ENCODE measurements around the gene CENPX.

CENPX gene

DNA sequence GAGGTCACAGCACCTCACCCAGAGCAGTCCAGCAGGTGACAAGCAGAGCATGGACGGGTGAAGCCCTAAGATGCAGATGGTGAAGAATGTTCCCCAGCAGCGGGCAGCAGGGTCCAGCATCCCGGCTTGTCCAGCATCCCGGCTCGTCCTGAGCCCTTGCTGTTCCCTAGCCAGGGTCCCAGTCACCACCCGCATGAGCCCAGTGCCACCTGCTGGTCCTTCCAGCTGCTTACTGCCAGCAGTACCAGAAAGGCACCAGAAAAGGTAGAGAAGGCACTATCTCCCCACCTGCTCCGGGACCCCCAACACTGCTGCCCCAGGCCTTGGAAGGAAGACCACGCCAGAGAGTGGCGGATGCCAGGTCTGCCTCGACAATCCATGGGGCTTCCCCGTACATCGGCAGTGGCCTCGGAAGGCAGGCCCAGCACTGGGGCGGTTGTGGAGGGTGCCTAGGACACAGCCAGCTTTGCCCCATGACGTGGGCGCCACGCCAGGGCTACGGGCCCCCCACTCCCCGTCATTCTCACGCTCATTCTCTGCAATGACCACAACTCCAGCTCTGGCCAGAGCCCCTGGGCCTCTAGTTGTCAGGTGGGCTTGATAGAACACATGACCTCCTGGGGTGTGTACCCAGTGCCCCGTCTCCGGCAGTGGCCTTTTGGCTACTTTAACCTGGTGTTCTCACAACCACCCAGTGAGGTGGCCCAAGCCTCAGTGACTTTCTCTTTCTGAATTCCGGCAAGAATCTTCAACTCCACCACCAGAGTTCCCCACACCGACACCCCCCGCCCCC is 1.4 kb downstream of the CENPX start:
- DNase-seq (ENCODE audit: insufficient read length, low spot score) (no peak), FAIRE-seq (peak; percentile 91)
- TF ChIP-seq POU2F2 (IDR thresholded peaks at IDR 0.05; ENCODE audit: low read depth, low read length) (no peak), SPI1 (IDR thresholded peaks at IDR 0.05; ENCODE audit: low read depth, low read length) (no peak), TAF1 (IDR thresholded peaks at IDR 0.05; ENCODE audit: low read depth, low read length) (no peak), POLR2A (IDR thresholded peaks at IDR 0.05; ENCODE audit: low read depth, low read length) (no peak), POLR2AphosphoS5 (IDR thresholded peaks at IDR 0.05; ENCODE audit: low read depth, low read length) (no peak), PAX5 (IDR thresholded peaks at IDR 0.05; ENCODE audit: insufficient read depth, low read length, severe bottlenecking) (no peak)

DNA sequence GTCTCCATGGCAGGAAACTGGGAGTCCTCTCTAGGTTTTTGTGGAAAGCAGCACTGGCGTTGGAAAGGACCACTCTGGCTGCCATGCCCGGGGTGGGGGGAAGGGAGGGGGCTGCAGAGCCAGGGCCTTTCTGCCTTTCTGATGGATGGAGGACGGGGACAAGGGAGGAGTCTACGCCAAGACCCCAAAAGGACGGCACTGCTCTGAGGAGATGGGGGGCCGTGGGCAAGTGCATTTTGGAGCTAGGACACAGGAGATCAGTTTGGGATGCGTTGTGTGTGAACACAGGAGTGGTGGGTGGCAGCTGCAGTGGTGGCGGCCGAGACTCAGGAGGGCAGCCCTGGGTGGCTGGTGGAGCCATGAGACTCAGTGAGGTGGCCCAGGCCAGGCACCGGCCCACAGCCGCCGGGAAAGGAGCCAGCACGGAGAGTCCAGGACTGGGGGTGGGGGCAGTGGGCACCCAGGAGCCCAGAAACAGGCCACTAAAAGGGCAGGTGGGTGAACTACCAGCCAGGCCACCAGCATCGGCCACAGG is 2.0 kb downstream of the CENPX start:
- TF ChIP-seq PAX5 (IDR thresholded peaks at IDR 0.05; ENCODE audit: insufficient read depth, low read length, severe bottlenecking) (no peak), POU2F2 (IDR thresholded peaks at IDR 0.05; ENCODE audit: low read depth, low read length) (no peak), POLR2A (IDR thresholded peaks at IDR 0.05; ENCODE audit: low read depth, low read length) (no peak), SPI1 (IDR thresholded peaks at IDR 0.05; ENCODE audit: low read depth, low read length) (no peak), TAF1 (IDR thresholded peaks at IDR 0.05; ENCODE audit: low read depth, low read length) (no peak), POLR2AphosphoS5 (IDR thresholded peaks at IDR 0.05; ENCODE audit: low read depth, low read length) (no peak)
- DNase-seq (ENCODE audit: insufficient read length, low spot score): no peak
- no peak for FAIRE-seq

DNA sequence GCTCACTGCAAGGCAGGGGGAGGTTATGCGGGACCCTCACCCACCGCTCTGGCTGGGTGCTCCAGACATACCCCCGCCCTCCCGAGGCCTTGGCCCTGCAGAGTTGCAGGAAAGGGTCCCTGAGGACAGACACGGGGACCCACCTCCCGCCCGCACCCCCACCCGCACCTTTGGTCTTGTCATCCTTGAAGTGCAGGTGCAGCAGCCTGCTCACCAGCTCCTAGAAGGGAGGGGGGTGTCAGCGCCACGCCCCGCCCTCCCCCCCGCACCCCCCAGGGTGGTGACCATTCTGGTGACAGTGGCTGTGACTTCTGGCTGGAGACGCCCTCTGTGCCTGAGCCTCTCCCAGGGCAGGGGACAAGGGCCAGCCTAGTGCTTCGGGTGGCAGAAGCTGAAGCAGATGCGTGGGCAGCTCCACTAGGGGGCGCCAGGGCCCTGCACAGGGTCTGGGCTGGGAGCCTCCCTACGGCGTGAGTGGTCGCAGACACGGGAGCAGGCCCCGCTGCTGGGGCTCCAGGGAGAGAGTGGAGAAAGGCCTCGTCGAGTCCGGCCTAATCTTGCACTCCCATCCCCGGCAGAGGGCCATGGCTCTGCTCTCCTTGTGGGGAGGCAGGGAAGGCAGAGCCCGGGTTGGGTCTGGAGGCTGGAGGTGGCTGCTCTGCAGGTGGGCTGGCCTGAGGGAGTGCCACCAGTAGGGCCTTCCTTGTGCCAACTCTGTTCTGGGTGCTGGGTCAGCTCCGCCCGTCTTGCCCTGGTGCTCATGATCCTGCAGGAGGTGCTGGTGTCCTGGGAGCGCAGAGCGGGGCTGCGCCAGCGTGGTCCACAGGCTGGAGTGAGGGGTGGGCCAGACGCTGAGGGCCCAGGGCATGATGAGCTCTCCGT is 2.7 kb downstream of the CENPX start:
- FAIRE-seq (peak; percentile 80), DNase-seq (ENCODE audit: insufficient read length, low spot score) (peak; percentile 85)
- TF ChIP-seq POLR2AphosphoS5 (IDR thresholded peaks at IDR 0.05; ENCODE audit: low read depth, low read length) (no peak), PAX5 (IDR thresholded peaks at IDR 0.05; ENCODE audit: insufficient read depth, low read length, severe bottlenecking) (no peak), POU2F2 (IDR thresholded peaks at IDR 0.05; ENCODE audit: low read depth, low read length) (no peak), TAF1 (IDR thresholded peaks at IDR 0.05; ENCODE audit: low read depth, low read length) (no peak), POLR2A (IDR thresholded peaks at IDR 0.05; ENCODE audit: low read depth, low read length) (no peak), SPI1 (IDR thresholded peaks at IDR 0.05; ENCODE audit: low read depth, low read length) (no peak)

DNA sequence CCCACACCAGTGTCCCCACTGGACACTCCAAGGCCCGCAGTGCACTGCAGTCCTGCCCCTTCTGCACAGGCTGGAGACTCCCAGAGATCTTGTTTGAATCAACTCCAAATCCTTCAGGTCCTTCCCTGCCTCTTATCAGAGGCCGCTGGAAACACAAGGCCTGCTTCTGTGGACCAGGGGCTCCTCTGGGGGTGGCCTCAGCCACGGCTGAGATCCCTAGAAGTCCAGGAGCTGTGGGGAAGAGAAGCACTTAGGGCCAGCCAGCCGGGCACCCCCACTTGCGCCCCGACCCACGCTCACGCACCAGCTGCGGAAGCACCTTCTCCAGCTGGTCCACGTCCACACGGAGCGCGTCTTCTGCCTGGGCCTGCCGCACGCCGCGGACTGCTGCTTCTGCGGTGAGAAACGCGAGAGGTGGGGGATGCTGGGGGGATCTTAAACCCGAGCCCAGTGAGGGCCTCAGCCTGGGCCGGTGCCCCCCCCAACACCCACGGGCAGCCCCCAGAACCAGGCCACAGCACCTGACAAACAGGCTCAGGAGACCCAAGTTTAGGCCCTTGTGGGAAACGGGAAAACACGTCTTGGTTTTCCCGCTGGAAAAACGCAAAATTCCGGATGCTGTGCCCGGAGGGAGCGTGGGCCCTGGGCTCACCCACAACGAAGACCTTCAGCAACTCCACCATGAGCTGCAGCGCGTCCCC is 3.5 kb downstream of the CENPX start:
- DNase-seq (ENCODE audit: insufficient read length, low spot score) (no peak), FAIRE-seq (no peak)
- TF ChIP-seq SPI1 (IDR thresholded peaks at IDR 0.05; ENCODE audit: low read depth, low read length): no peak
- no peak for TF ChIP-seq TAF1 (IDR thresholded peaks at IDR 0.05; ENCODE audit: low read depth, low read length)
- TF ChIP-seq POLR2A (IDR thresholded peaks at IDR 0.05; ENCODE audit: low read depth, low read length): no peak

DNA sequence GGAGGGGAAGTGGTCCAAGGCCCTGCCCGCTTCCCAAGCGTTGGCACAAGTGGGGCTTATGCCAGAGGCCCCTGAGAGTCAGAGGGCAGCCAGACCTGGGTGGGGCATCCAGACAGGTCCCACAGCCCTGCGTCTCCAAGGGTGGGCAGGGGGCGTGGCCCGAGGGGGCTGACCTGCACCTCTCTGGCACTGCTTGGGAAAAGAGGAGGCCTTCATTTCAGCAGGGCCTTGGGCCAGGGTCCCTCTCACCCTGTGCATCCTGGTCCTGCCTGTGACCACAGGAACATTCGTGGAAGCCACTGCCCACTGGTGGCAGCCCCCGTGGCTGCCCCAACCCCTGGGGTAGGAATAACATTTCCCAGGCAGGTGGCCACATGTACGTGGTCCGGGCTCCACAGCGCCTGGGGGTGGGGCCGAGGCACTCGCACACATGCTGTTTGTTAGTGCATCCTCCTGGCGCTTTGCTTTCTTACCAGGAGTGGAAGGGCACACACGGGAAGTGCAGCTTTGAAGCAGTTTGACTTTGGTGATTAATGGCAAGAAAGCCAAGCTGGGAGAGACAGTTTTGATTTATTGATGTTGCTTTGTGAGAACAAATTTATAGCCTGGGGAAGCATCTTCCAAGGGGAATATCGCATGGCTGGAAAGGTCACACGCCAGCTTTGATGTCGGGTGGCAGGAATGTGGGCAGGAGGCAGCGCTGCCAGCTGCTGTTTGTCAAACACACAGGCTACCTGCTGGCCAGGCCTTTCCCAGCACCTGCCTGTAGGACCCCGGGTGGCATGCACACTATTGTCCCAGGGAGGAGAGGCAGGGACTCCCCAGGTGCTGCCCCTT is 4.3 kb downstream of the CENPX start:
- no peak for TF ChIP-seq SPI1 (IDR thresholded peaks at IDR 0.05; ENCODE audit: low read depth, low read length)
- TF ChIP-seq POLR2A (IDR thresholded peaks at IDR 0.05; ENCODE audit: low read depth, low read length): no peak
- TF ChIP-seq PAX5 (IDR thresholded peaks at IDR 0.05; ENCODE audit: insufficient read depth, low read length, severe bottlenecking): no peak
- TF ChIP-seq TAF1 (IDR thresholded peaks at IDR 0.05; ENCODE audit: low read depth, low read length): no peak
- no peak for TF ChIP-seq POLR2AphosphoS5 (IDR thresholded peaks at IDR 0.05; ENCODE audit: low read depth, low read length)
- TF ChIP-seq POU2F2 (IDR thresholded peaks at IDR 0.05; ENCODE audit: low read depth, low read length): no peak

DNA sequence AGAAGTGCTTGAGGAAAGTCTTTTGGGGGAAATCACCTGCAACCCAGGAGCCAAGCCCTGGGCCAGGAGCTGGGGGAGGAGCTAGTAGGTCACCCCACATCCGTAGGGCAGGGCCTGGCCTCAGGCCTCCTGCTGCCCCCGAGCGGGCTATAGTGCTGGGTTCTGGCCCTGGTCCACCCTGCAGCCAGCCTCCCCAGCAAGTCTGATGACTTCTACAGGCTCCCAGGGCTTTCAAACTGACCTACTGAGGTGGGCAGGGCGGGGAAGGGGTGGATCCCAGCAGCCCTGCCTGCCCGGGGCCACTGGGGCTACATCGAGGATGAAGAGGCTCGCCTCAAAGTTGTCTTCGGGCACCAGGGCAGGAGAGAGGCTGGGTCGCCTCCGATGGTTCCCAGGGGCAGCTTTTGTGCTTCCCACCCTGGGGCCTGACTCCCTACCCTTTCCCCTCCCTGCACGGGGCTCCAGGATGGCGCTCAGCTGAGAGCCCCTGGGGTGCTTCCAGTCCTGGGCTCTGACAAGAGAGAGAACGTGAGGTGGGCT is 5.0 kb downstream of the CENPX start:
- DNase-seq (ENCODE audit: insufficient read length, low spot score) (no peak), FAIRE-seq (no peak)
- TF ChIP-seq SPI1 (IDR thresholded peaks at IDR 0.05; ENCODE audit: low read depth, low read length): no peak
- no peak for TF ChIP-seq POLR2A (IDR thresholded peaks at IDR 0.05; ENCODE audit: low read depth, low read length)
- no peak for TF ChIP-seq POU2F2 (IDR thresholded peaks at IDR 0.05; ENCODE audit: low read depth, low read length)
- TF ChIP-seq PAX5 (IDR thresholded peaks at IDR 0.05; ENCODE audit: insufficient read depth, low read length, severe bottlenecking): no peak
- no peak for TF ChIP-seq TAF1 (IDR thresholded peaks at IDR 0.05; ENCODE audit: low read depth, low read length)

More for the DNA sequence above, 4.3 kb downstream of the CENPX start:
- FAIRE-seq (no peak), DNase-seq (ENCODE audit: insufficient read length, low spot score) (no peak)

DNA sequence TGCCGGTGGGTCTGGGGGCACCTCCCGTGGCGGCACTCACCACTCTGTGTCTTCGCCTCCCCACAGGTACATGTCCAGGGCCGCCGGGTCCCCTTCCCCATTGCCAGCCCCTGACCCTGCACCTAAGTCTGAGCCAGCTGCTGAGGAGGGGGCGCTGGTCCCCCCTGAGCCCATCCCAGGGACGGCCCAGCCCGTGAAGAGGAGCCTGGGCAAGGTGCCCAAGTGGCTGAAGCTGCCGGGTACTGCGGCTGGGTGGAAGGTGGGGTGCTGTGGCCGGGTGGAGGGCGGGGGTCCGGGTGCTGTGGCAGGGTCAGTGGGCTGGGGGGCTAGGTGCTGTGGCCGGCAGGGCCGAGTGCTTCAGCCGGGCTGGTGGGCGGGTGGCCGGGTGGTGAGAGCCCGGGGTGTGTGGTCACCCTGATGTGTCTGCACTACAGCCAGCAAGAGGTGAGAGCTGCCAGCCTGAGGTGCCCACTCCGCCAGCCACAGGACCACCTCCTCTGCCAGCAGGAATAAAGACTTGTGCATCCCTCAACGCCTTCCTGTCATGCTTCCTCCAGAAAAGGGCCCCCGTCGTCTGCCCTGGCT is 5.7 kb downstream of the CENPX start:
- FAIRE-seq: no peak
- no peak for DNase-seq (ENCODE audit: insufficient read length, low spot score)
- TF ChIP-seq PAX5 (IDR thresholded peaks at IDR 0.05; ENCODE audit: insufficient read depth, low read length, severe bottlenecking): no peak

Data from GM12891 (cell line).